ENCODE data around the gene ANKZF1.

The ANKZF1 gene, protein sequence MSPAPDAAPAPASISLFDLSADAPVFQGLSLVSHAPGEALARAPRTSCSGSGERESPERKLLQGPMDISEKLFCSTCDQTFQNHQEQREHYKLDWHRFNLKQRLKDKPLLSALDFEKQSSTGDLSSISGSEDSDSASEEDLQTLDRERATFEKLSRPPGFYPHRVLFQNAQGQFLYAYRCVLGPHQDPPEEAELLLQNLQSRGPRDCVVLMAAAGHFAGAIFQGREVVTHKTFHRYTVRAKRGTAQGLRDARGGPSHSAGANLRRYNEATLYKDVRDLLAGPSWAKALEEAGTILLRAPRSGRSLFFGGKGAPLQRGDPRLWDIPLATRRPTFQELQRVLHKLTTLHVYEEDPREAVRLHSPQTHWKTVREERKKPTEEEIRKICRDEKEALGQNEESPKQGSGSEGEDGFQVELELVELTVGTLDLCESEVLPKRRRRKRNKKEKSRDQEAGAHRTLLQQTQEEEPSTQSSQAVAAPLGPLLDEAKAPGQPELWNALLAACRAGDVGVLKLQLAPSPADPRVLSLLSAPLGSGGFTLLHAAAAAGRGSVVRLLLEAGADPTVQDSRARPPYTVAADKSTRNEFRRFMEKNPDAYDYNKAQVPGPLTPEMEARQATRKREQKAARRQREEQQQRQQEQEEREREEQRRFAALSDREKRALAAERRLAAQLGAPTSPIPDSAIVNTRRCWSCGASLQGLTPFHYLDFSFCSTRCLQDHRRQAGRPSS

DNA sequence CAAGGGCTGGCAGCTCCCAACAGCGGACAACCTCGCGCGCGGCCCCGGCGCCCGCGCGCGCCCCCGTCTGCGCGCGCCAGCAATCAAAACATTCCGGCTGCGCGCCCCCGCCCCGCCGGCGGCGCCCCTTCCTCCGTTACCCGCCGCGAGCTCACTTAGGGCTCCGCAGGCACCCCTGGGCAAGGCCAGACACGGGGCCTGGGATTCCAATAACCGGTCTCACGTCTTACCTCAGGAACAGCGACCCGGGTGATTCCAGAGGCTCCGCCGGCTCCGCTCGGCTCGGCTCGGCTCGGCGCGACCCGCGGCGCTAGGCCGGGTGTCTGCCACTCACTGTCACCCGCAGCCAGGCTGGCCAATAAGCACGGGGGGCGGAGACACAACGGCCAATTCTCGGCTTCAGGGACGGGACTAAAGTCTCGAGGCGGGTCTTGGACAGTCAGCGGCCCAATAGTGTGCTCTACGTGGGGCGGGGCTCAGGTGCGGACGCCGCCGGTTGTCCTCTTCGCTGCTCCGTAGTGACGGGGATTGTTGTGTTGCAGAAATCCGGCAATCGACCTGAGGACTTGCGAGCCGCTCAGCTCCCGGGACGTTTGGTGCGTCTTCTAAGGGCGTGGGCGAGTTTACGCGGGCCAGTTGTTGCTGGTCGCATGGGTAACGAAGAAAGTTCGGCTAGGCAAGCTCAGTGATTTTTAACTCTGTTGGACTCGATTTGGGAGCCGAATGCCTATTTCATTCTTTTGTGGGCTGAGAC, at the start of gene ANKZF1, which contains the start of gene ATG9A:
Gene ANKZF1 (plus strand): TSS at position 502 of the 754 bp plus-strand sequence. CDS start 452 bp downstream, outside the sequence.
Gene ATG9A (minus strand): TSS at position 332 of the 754 bp plus-strand sequence. CDS start 1,612 bp downstream, outside the sequence.
- peak within 1 kb of the TSS; percentile 95 for H3K27ac ChIP-seq
- TF ChIP-seq, protein P1, sequence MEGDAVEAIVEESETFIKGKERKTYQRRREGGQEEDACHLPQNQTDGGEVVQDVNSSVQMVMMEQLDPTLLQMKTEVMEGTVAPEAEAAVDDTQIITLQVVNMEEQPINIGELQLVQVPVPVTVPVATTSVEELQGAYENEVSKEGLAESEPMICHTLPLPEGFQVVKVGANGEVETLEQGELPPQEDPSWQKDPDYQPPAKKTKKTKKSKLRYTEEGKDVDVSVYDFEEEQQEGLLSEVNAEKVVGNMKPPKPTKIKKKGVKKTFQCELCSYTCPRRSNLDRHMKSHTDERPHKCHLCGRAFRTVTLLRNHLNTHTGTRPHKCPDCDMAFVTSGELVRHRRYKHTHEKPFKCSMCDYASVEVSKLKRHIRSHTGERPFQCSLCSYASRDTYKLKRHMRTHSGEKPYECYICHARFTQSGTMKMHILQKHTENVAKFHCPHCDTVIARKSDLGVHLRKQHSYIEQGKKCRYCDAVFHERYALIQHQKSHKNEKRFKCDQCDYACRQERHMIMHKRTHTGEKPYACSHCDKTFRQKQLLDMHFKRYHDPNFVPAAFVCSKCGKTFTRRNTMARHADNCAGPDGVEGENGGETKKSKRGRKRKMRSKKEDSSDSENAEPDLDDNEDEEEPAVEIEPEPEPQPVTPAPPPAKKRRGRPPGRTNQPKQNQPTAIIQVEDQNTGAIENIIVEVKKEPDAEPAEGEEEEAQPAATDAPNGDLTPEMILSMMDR (conservative IDR thresholded peaks at IDR 0.05), result no peak

DNA sequence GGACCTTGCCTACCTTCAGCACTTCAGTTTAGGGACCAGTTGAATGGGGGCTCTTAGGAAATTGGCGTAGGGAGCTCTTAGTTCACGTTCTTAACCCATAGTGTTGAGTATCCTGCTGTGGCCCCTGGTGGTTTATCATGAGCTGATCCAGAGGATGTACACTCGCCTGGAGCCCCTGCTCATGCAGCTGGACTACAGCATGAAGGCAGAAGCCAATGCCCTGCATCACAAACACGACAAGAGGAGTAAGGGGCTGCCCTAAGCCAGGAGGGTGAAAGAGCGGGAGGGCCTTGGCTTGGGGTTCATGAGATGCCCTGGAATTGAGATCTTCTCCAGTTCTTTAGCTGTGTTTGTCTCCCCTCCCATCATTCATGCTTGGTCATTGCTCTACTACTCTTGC, 48.6 kb upstream of the ANKZF1 start:
- TF ChIP-seq, protein P1 (conservative IDR thresholded peaks at IDR 0.05), result no peak
- no peak overlapping the region for H3K27ac ChIP-seq

DNA sequence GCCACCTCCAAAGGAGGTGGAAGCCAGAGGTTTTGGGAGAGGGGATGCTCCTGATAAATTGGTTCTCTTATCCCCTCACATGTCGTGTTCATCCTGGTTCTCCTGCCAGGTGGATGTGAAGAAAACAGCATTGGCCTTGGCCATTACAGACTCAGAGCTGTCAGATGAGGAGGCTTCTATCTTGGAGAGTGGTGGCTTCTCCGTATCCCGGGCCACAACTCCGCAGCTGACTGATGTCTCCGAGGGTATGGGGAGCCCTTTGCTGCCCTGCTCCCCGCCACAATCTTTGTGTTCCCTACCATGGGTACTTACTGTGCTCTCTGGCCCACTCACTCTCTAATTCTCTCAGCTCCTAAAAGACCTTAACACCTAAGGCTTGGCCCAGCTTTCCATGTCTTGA, 48.1 kb upstream of the ANKZF1 start:
- no peak overlapping the region for H3K27ac ChIP-seq
- TF ChIP-seq, protein P1 (conservative IDR thresholded peaks at IDR 0.05), result no peak

DNA sequence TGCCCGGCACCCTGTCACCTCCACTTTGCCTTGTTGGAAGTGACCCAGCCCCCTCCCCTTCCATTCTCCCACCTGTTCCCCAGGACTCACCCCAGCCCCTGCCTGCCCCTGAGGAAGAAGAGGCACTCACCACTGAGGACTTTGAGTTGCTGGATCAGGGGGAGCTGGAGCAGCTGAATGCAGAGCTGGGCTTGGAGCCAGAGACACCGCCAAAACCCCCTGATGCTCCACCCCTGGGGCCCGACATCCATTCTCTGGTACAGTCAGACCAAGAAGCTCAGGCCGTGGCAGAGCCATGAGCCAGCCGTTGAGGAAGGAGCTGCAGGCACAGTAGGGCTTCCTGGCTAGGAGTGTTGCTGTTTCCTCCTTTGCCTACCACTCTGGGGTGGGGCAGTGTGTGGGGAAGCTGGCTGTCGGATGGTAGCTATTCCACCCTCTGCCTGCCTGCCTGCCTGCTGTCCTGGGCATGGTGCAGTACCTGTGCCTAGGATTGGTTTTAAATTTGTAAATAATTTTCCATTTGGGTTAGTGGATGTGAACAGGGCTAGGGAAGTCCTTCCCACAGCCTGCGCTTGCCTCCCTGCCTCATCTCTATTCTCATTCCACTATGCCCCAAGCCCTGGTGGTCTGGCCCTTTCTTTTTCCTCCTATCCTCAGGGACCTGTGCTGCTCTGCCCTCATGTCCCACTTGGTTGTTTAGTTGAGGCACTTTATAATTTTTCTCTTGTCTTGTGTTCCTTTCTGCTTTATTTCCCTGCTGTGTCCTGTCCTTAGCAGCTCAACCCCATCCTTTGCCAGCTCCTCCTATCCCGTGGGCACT, 47.1 kb upstream of the ANKZF1 start:
- TF ChIP-seq, protein P1 (conservative IDR thresholded peaks at IDR 0.05), result no peak

DNA sequence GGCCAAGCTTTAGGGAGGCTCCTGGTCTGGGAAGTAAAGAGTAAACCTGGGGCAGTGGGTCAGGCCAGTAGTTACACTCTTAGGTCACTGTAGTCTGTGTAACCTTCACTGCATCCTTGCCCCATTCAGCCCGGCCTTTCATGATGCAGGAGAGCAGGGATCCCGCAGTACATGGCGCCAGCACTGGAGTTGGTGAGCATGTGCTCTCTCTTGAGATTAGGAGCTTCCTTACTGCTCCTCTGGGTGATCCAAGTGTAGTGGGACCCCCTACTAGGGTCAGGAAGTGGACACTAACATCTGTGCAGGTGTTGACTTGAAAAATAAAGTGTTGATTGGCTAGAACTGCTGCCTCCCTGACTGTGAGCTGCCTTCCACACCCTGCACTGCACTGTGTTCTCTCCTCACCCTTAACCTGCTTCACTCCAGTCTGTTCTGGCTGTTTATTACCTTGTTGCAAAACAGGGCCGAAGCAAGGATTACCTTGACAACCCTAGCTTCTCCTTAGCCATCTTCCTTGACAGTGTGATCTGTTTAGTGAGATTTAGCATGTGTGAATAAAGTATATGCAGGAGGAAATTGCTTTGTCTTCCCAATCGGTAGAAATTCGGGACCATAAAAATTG, 46.3 kb upstream of the ANKZF1 start:
- TF ChIP-seq, protein P1 (conservative IDR thresholded peaks at IDR 0.05), result no peak
- H3K27ac ChIP-seq, result no peak overlapping the region

More for the DNA sequence above, 47.1 kb upstream of the ANKZF1 start:
- no peak overlapping the region for H3K27ac ChIP-seq

DNA sequence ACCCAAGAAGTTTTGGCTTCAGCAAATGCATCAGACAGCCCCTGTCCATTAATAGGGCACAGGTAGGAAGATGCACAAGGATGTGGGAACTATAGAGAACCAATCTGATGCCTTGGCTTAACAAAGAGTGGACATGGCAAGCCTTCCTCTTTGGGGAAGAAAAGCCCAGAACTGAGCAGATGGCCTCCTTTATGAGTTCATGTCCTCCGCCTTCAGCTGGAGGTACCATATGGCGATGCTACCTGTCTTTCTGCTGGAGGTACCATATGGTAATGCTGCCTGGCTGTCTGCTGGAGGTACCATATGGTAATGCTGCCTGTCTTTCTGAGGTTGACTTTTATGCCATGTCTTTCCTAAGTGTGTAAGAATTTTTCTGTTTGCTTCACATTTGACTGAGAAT, 45.5 kb upstream of the ANKZF1 start:
- TF ChIP-seq, protein P1 (conservative IDR thresholded peaks at IDR 0.05), result no peak
- H3K27ac ChIP-seq, result no peak overlapping the region
